ENCODE data around the gene TNKS1BP1. TPM values are rescaled to one million over a fixed set of nuclear protein-coding genes. Genes with fewer than 3 reads are reported as not detected.

TNKS1BP1 gene
- total RNA-seq, 1 experiment from 2014 or later: 127 TPM

- no peak for TF ChIP-seq HMGXB4 (CRISPR knock-in tag; IDR thresholded peaks at IDR 0.05)
- no peak for TF ChIP-seq ZNF532 (CRISPR knock-in tag; IDR thresholded peaks at IDR 0.05; ENCODE audit: borderline replicate concordance)
- no peak for TF ChIP-seq ESRRA (CRISPR knock-in tag; IDR thresholded peaks at IDR 0.05; ENCODE audit: borderline replicate concordance)
- TF ChIP-seq ELF4 (CRISPR knock-in tag; IDR thresholded peaks at IDR 0.05; ENCODE audit: low read depth): no peak
- no peak for TF ChIP-seq JAZF1 (CRISPR knock-in tag; IDR thresholded peaks at IDR 0.05)
- no peak for TF ChIP-seq SMAD4 (CRISPR knock-in tag; IDR thresholded peaks at IDR 0.05)
- TF ChIP-seq MXD4 (CRISPR knock-in tag; IDR thresholded peaks at IDR 0.05; ENCODE audit: borderline replicate concordance): no peak
- no peak for TF ChIP-seq ATF2 (CRISPR knock-in tag; IDR thresholded peaks at IDR 0.05; ENCODE audit: borderline replicate concordance, low read depth)
- TF ChIP-seq ZBTB43 (CRISPR knock-in tag; IDR thresholded peaks at IDR 0.05): no peak
- TF ChIP-seq FOXK1 (CRISPR knock-in tag; IDR thresholded peaks at IDR 0.05): no peak
- no peak for TF ChIP-seq TCF7 (CRISPR knock-in tag; IDR thresholded peaks at IDR 0.05; ENCODE audit: low read depth)
- TF ChIP-seq SP1 (CRISPR knock-in tag; conservative IDR thresholded peaks at IDR 0.05): peak; percentile 65; the same call in 1 of the 2 replicates
- 0 out of 2 replicates have a peak, but pooled peaks have one; percentile 15 for TF ChIP-seq GABPB1 (CRISPR knock-in tag; IDR thresholded peaks at IDR 0.05)
- no peak for TF ChIP-seq ZNF317 (CRISPR knock-in tag; IDR thresholded peaks at IDR 0.05; ENCODE audit: borderline replicate concordance, low read depth)
- TF ChIP-seq HMGA2 (CRISPR knock-in tag; IDR thresholded peaks at IDR 0.05): no peak
Observed at GRCh38 chr11:57311109-57311936, 13.4 kb downstream of the TNKS1BP1 start (continued).

- DNase-seq (ENCODE audit: low spot score): no peak
- no peak for ATAC-seq
- H3K36me3 Mint-ChIP-seq: peaks cover 35% of the 10 kb centered on the region
- H3K27ac Mint-ChIP-seq: peak overlapping the region; percentile 72; the same call in 1 of the 2 replicates
- CTCF ChIA-PET: interaction anchor here (1.2 kb wide), 1 partner anchor 35 kb away, joined by 7 read pairs; no protein-coding TSS in a partner anchor
- H3K4me3 Mint-ChIP-seq: peak overlapping the region; percentile 66
- H3K27me3 Mint-ChIP-seq (ENCODE audit: low read depth): no peaks in the 10 kb centered on the region
- POLR2A ChIA-PET: interaction anchor here (3.3 kb wide), 1 partner anchor 14 kb away, joined by 29 read pairs; the partner anchor contains the start of gene TNKS1BP1
- no peaks in the 10 kb centered on the region for H3K9me3 Mint-ChIP-seq
- H3K4me1 Mint-ChIP-seq: peaks cover 23% of the 10 kb centered on the region
- TF ChIP-seq PREB (CRISPR knock-in tag; IDR thresholded peaks at IDR 0.05; ENCODE audit: borderline replicate concordance): no peak
- no peak for TF ChIP-seq AR (CRISPR knock-in tag; IDR thresholded peaks at IDR 0.05)
- TF ChIP-seq RORB (CRISPR knock-in tag; IDR thresholded peaks at IDR 0.05): no peak
- no peak for TF ChIP-seq ZNF281 (CRISPR knock-in tag; IDR thresholded peaks at IDR 0.05)
Observed at GRCh38 chr11:57310630-57311086, 14.1 kb downstream of the TNKS1BP1 start.

Measured in WTC11 (cell line).